Stimulated activated naive CD4-positive, alpha-beta T cell (primary cell): ENCODE measurements around the gene MTMR12.
A peak's percentile ranks its signal among the peaks of the same experiment; 100 is the strongest.
"Not testable (repeated sequence)": the region's sequence is repeated elsewhere in the genome, so short reads cannot be mapped to it uniquely, and the experiment has no call there.

ENCODE experiments used
- DNase-seq, 6 experiments: peaks; one replicate each; lab custom pipeline; 2025; lab: John Stamatoyannopoulos, UW

MTMR12 gene

DNA sequence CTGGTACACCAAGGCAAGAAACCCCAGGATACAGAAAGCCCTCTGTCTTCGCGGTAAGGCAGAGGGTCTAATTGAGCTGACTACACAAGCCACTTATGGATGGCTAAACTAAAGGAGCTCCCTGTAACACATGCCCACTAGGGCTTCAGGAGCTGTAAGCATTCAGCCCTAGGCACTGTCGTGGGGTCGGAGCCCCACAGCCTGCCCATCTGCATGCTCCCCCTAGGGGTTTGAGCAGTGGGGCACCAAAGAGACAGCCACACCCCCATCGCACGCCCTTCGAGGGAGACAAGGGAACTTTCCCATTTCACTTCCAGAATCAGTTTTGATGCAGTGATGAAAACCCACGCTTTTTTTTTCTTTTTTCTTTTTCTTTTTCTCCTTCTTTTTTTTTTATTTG lies 11.0 kb upstream of the MTMR12 start:
- no peak for DNase-seq

DNA sequence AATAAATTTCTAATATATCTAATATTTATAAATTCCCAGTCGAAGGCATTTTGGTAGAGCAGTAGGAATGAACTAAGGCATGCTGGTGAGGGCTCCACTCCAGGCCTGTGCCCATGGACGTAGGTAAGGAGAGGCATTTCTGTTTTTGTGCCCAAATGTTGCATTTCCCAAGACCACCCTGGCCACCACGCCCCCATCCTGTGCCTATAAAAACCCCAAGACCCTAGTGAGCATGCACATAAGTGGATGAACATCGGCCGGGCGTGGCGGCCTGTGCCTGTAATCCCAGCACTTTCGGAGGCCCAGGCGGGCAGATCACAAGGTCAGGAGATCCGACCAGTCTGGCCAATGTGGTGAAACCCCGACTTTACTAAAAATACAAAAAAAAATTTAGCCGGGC lies 10.1 kb upstream of the MTMR12 start:
- no peak for DNase-seq

DNA sequence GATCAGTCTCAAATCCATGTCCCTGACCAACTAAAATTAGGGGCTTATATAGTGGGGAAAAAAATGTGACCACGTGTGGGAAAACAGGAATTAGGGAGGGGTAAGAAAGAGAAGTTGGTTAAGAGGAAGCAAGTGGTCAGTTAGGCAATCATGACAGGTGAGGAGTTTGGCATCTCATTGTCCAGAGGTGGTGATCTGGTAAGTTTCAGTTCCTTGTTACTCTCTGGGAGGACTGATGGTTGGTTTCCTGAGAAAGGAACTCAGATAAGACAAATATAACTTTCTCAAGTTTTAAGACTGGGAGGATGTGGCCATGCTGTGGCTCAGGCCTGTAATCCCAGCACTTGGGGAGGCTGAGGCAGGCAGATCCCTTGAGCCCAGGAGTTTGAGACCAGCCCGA lies 9.0 kb upstream of the MTMR12 start:
- DNase-seq, result not testable (repeated sequence)

DNA sequence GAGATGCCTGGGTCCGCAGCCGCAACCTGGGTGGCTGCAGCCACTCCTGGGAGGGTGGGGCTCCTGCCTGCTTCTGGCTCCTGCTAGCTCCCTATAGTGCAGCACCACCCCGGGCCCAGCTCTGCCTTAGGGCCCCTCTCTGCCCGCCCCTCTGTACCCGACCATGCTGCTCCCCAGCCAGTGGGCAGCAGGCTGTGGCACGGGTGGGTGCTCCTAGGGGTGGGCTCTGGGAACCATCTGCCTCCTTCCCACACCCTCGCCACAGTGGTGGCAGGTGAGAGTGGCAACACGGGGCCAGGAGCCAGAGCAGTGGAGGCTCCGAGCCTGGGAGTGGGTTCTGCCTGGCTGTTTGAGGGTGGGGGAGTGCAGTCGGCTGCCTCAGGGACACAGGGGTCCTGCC lies 7.8 kb upstream of the MTMR12 start:
- DNase-seq, result no peak

DNA sequence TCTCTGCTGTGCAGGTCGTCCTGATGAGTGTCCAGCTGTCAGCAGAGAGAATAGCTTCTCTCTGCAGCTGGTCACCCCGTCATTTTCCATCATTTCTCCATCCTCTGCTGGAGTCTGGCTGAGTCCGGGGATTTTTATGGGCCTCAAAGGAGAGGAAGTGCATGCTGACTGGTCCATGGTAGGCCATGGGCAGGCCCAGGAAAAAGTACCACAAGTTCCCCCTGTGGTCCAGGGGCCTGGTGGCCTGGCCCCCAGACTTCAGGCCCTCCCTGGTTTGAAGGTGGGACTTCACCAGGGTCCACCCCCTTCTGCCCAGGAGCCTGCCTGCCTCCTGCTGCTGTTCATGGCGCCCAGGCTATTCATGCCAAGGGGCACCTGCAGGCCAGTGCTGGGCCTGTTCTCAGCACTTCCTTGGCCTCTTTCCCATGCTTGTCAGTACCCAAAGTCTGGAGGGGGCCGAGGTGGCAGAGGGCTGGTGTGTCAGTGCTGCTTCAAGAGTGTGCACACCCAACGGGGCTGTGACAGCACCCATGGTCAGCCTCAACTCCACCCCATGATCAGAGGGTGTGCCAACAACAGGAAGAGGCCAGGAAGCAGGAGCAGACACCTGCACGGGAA lies 7.3 kb upstream of the MTMR12 start:
- no peak for DNase-seq

DNA sequence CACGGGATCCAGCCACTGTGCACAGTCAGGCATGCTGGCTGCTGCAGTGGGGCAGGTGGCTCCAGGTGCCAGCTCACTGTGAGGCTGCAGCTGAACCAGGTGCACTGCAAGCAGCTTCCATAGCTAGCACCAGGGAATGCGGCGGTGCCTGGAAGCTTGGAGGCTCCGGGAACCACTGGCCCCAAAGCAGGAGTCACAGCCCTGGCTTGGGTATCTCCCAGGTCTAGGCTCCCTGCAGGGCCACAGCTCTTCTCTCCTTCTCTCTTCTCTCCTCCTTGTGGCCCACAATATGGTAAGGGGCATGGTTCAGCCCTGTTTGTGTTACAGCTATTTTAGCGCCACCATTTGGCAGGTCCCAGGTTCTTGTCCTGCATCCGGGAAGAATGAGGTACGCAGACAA lies 6.7 kb upstream of the MTMR12 start:
- DNase-seq, result no peak

DNA sequence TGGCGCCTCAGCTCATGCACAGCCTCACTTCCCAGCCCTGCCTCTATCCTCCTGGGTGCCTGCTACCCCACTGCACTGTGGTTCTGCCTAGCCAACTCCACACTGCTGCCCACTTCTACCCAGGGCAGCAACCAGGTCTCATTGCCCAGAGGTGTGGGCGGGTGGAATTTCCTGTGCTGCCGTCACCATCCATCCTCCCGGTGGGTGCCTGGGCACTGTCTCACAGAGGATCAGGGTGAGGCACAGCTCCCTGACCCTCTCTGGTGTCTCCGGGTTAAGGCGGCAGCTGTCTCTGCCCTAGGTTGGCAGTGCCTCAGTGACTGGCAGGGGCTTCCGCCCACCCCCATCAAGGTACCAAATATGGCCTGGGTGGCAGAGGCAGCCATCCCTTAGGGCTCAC lies 4.3 kb upstream of the MTMR12 start:
- DNase-seq, result no peak

DNA sequence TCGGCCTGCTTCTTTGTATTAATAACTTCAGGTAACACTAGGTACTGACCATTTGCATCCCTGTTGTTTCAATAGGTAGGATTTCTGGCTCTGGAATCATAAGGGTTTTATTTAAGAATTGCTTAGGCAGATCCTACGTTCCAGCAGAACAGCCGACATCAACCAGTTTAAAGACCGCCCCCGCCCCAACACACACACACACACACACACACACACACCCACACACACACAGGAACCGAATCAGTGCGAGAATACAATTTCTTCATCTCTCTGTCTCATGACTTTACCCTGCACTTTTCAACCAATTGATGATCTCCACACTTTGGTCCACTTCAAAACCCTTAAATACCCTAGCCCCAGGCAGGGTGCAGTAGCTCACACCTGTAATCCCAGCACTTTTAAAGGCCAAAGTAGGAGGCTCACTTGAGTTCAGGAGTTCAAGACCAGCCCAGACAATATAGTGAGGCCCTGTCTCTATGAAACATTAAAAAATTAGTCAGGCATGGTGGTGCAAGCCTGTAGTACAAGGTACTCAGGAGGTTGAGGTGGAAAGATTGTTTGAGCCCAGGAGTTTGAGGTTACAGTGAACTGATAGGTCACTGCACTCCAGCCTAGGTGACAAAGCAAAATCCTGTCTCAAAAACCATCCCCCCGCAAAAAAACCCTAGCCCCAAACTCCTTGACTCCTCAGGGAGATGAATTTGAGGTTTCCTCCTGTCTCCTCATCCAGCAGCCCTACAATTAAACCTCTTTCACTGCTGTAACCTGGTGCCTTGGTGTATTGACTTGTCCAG lies 2.7 kb upstream of the MTMR12 start:
- no peak for DNase-seq

DNA sequence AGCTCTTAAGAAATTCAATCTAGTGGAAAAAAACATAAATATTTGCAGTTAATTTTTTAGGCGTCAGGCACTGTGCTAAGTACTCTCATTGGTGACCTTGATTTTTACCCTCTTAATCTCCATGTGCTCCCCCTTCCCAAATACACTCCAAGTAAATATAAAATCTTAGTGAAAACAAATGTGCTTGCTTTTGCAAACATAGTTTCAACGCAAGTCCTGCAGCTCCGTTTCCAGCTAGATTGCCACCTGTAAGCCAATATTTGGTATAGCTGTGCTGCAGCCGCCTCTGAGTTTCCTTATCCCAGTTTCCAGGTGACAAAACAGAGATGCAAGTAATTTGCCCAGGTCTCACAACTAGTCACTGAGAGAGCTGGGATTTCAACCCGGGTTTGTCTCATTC lies 1.9 kb upstream of the MTMR12 start:
- peak in 1 of 6 experiments; percentile 7 for DNase-seq

DNA sequence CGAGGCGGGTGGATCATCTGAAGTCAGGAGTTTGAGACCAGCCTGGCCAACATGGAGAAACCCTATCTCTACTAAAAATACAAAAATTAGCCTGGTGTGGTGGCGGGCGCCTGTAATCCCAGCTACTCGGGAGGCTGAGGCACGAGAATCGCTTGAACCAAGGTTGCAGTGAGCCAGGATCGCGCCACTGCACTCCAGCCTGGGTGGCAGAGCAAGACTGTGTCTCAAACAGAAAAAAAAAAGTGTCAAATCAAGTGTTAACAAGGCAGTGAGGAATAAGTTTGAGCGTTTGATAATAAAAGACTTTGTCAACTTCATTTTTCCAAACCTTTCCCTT lies 1.4 kb upstream of the MTMR12 start:
- not testable (repeated sequence) for DNase-seq

DNA sequence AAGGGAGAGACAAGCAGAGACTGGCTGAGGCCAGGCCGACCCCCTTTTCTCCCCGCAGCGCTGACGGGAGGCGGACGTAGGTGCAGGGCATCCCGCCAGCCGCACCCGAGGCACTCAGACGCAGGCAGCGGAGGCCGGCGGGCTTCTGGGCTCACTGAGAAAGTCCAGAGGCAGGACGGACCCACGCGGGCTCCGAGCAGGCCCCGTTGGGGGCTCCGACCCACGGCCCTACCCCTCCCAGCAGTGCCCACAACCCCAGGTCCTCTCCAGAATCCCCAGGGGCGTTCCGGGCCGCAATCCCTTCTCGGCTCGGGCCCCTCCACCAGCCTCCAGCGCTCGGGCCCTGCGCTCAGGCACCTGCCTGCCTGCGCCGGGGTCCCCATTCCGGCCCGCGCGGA lies 543 bp downstream of the MTMR12 start:
- DNase-seq, result peak in 2 of 6 experiments; percentile 39 to 51

DNA sequence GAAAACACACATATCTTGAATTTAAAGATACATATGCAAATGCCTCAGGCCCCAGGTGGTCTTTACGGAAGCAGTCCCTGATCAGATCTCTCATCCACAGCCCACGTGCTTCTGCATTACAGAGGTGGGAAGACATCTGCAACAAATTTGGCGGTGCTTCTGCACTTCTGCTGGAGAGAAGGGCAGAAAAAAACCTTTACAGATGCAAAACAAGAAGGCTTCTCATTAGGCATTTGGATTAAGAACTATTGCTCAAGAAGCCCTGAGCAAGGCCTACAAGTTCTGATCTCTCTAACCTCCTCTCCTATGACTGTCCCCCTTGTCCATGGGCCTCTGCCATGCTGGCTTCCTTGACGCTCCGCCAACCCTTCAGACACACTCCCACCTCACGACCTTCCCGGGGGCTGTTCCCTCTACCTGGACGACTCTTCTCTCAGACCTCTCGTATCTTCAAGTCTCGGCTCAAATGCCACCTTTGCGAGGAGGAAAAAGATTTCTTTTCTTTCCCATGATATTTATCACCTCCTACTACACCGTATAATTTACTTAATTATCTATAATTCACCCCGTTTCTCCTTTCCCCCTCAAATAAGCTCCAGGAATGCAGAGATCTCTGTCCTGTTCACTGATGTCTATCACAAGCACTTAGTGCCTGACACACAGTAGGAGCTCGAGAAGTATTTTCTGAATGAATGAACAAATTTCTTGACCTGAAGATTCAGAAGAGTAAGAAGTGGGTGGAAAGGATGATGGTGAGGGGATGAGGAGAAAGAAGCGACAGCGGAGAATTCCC lies 1.1 kb downstream of the MTMR12 start:
- DNase-seq, result peak in 1 of 6 experiments; percentile 1

DNA sequence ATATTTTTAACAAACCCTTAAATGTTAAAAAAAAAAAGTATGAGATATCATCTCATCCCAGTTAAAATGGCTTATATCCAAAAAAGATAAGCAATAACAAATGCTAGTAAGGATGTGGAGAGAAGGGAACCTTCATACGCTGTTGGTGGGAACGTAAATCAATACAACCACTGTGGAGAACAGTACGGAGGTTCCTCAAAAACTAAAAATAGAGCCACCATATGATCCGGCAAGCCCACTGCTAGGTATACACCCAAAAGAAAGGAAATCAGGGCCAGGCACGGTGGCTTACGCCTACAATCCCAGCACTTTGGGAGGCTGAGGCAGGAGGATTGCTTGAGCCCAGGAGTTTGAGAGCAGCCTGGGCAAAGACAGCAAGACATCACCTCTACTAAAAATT lies 3.0 kb downstream of the MTMR12 start:
- DNase-seq, result no peak

DNA sequence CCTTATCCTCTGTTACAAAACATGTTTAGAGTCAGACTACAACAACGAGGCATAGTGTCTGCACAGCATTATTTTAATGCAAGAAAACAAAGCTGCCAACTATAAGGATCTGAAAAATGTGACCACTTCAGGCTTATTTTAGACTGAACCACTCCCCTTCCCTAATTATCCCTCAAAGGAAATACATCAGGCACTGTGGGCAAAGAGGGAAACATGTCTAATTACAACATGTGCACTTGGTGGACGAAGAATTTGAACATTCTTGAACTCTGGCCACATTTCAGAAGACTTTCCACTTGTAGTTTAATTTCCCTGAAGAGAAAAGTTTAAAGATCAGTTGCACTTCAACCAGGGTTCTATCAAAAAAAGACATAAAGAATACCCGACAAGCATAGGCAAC lies 3.8 kb downstream of the MTMR12 start:
- no peak for DNase-seq

DNA sequence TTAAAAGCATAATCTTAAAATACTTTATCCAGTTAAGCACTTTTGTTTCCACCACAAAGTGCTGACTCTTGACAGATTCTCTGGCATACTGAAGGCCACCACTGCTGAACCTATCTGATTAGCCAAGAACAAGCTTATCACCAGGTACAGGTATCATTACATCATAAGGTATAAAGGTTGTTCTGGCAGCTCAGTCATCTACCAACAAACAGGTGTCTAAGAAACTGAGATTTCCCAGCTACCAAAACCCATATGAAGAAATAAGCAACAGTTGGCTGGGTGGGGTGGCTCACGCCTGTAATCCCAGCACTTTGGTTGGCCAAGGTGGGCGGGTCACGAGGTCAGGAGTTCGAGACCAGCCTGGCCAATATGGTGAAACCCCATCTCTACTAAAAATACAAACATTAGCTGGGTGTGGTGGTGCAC lies 5.0 kb downstream of the MTMR12 start:
- no peak for DNase-seq

DNA sequence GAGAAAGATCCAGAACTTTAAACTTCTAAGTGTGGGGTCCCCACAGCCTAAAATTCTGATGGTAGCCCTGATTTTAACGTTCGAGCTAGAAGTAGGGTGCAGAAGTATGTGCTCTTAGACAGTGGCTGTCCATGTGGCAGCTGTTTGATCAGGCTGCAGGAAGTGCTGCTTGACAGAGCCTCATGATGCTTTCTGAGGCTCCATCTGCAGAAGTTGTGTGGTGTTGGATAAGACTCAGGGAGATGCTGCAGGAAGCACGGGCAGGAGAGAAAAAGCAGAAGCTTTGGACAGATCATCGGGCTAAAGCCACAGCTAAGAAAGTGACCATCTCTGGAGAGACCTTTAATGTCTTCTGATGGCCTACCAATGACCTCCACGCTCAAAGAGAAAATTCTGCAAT lies 8.1 kb downstream of the MTMR12 start:
- DNase-seq, result peak in 1 of 6 experiments; percentile 6

DNA sequence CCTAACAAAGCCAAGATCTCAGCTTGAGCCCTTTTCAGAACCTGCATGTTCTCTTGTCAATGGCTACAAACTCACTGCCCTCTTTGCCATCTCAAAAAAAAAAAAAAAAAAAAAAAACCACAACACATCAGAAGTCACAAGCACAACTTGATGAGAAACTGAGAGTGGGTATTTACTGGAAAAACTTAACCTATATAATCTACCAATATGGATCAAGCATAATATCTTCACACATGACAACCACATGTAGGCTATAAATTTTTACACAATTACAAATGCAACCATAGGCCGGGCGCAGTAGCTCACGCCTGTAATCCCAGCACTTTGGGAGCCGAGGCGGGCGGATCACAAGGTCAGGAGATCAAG lies 9.0 kb downstream of the MTMR12 start:
- DNase-seq, result no peak

DNA sequence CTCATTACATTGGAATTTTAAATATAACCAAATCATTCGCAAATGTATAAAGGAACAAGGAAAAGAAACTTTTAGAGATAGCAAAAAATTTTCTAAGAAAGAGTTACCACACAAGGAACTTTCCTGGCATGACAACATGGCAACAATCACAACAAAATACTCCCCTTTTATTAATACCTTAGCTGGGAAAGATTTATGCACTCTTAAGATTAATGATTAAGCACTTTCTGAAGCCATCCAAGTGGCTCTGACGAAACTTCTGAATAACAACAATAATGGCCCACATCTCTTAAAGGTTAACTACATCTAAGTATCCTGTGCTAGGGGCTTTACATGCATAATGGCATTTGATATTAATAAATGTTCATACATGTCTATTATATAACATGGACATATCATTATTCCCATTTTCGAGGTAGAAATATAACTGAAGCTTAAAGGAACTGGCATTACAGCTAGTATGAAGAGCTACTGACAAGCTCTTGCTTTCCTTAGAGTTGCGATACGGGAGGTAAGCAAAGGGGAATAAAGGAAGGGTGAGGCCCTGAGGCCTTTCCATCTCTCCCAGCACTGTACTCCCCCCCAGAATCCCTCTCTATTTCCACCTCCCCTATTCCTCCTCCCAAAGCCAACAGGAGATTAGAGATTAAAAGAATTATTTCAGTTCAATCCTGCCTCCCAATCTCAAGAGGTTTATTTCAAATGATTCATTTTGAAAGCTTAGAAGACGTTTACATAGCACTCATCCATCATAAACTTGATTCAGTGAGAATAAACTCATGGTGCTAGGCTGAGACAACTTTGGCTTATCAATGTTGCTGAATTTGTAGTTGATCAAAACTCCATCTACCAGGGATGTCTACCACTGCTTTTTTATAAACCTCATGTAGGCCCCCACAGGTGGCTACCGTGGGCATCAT lies 9.6 kb downstream of the MTMR12 start:
- DNase-seq, result no peak

DNA sequence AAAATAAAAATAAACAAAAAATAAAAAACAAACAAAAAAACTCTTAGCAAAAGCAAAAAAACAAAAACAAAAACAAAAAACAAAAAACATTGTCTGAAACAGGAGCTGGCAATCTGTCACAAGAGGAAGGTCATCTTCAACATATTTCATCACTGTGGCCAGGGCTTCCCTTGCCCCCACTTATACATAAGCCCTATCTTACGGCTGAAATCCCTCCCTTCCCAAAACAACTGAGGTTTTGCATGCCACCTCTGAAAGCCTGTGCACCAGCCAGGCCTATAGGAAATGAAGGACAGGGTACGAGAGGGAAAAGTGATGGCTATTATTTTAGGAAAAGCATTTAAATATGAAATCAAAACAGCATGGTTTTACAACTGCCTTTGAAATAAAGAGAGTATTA lies 10.8 kb downstream of the MTMR12 start:
- DNase-seq, result no peak

DNA sequence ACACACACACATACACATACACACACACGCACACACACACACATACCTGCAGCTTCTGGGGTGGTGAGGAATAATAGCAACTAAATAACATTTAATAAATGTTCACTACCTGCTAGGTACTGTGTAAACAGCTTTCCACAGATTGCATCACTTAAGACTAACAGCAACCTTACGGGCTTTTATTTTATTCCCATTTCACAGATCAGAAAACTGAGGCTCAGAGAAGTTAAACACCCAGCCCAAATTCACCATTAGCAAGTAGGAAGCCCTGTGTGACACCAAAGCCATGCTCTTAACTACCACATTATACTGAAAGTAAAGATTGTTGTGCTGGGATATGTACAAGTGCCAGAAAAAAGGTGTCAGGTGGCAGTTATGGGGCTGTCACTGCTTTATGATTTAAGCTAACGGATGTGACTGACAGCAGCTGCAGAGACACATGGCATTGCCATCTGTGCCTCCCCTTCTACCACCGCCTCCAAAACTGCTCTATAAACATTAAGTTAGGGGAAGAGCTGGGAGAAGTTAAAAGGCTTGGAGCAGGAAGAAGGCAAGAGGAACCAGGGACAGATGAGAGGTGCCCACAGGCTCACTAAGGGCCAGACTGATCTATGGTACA lies 13.6 kb downstream of the MTMR12 start:
- DNase-seq, result no peak

DNA sequence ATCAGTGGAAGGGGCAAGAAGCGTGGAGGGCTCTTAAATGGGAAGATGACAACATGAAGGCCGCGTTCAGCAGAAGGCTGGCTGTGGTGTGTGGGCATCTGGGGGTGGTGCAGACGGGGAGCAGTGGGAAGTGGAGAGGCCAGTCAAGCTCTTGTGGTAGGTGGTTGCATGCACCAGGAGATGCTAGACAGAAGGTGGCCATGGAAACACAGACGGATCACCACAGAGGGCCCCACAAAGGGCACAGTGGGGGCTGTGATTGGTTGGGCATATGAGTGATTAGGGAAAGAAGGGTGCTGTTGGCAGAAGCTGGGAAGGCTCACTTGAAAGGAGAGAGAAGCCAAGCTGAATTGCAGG lies 14.7 kb downstream of the MTMR12 start:
- no peak for DNase-seq
